ENCODE data around the gene ABCB4.

DNA sequence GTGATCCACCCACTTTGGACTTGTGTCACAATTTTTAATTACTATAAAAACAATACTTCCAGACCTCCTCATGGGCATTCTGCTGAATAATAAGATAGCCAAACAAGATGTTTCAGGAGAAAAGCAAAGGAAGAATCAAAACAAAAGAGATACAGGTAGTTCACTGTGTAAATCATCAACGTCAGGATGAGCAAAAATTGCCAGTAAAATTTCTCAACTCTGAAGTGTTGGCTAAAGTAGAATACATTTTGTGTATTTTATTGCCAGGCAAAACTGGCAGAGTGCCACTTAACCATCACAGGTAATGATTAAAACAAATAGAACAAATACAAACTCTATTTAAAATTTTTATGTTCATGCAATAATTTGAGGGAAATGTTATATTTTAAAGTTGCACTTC is 24.8 kb downstream of the ABCB4 start:
- TF ChIP-seq, protein P1, sequence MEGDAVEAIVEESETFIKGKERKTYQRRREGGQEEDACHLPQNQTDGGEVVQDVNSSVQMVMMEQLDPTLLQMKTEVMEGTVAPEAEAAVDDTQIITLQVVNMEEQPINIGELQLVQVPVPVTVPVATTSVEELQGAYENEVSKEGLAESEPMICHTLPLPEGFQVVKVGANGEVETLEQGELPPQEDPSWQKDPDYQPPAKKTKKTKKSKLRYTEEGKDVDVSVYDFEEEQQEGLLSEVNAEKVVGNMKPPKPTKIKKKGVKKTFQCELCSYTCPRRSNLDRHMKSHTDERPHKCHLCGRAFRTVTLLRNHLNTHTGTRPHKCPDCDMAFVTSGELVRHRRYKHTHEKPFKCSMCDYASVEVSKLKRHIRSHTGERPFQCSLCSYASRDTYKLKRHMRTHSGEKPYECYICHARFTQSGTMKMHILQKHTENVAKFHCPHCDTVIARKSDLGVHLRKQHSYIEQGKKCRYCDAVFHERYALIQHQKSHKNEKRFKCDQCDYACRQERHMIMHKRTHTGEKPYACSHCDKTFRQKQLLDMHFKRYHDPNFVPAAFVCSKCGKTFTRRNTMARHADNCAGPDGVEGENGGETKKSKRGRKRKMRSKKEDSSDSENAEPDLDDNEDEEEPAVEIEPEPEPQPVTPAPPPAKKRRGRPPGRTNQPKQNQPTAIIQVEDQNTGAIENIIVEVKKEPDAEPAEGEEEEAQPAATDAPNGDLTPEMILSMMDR (conservative IDR thresholded peaks at IDR 0.05) = no peak
- TF ChIP-seq EZH2 (IDR thresholded peaks at IDR 0.05; ENCODE audit: low read depth) = no peak

All from PC-9 (cell line).